NB4 (cell line): ENCODE data around the gene TBX3.

Experiments
- POLR2A ChIP-seq: IDR thresholded peaks from 2 replicates; pipeline ENCODE4 v1.6.1; 2011; ENCODE audit warnings: mild to moderate bottlenecking; ENCODE audit not compliant: insufficient read length; ENCODE audit errors: extremely low read depth
- TF ChIP-seq, protein P1 (sequence below): IDR thresholded peaks from one replicate; pipeline ENCODE4 v1.5.1; 2012; ENCODE audit warnings: low read depth, low read length

GRCh38 chr12:114649585-114649984 lies 34.4 kb downstream of the TBX3 start:
- no peak for TF ChIP-seq POLR2A
- TF ChIP-seq, protein P1, sequence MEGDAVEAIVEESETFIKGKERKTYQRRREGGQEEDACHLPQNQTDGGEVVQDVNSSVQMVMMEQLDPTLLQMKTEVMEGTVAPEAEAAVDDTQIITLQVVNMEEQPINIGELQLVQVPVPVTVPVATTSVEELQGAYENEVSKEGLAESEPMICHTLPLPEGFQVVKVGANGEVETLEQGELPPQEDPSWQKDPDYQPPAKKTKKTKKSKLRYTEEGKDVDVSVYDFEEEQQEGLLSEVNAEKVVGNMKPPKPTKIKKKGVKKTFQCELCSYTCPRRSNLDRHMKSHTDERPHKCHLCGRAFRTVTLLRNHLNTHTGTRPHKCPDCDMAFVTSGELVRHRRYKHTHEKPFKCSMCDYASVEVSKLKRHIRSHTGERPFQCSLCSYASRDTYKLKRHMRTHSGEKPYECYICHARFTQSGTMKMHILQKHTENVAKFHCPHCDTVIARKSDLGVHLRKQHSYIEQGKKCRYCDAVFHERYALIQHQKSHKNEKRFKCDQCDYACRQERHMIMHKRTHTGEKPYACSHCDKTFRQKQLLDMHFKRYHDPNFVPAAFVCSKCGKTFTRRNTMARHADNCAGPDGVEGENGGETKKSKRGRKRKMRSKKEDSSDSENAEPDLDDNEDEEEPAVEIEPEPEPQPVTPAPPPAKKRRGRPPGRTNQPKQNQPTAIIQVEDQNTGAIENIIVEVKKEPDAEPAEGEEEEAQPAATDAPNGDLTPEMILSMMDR = no peak
